ENCODE results near the gene SLX4. TPM values are rescaled to one million over a fixed set of nuclear protein-coding genes. Genes with fewer than 3 reads are reported as not detected.

The SLX4 gene
- total and polyA plus RNA-seq, 9 of the 15 experiments (the other 6 are each of a cell fraction or from before 2014, with no cell fraction given), result 0.29 to 7.9 (median 3.8) TPM

DNA sequence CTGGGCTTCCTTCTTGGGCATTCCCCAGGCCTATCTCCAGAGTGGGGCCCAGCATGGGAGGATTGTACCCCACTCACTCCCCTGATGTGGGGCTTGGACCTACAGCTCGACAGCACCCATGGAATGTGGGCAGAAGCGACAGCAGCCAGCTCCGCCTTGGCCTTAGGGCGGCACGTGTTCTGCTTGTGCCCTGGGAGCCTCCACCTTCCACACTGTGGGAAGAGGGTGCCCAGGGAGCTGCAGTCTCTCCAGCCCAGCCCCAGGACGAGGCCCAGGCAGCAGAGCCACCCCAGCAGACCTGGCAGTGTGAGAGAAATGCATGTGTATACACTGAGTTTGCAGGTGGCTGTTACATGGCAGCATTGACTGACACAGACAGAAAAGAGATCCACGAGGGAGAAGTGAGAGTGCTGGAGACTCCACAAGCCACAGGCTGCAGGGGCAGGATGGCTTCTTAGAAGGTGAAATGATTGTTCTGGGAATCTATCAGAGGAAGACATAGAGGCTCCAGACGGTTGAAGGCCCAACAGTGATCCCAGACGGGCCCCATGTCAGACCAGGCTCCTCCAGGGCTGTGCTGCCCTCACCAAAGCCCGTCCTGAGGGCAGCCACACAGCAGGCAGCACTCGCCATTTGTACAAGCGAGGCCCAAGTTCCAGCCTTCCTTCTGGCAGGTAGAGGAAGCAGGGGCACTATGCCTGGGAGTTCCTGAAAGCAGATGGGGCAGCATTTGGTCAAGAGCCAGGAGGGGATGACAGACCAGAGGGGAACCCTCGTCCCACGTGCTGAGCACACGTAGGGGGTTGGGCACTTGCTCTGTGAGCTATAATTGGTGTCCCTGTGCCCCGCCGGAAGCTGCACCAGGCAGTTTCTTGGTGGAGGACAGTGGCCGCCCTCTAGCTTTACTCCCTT lies 40.3 kb upstream of the SLX4 start:
- DNase-seq (ENCODE audit: extremely low read depth in 1 of 4, low spot score in 3 of 4) (no peak), ATAC-seq (no peak), FAIRE-seq (no peak)
- ChIA-PET POLR2A (no interaction called here), CTCF (ENCODE audit: low intra/inter-chr PET ratio) (interaction anchor here (0.8 kb wide), 1 partner anchor 488 kb away, joined by 3 read pairs; no protein-coding TSS in a partner anchor)
- in situ Hi-C loops (cut with MboI), result no loop called here
- Histone ChIP-seq H4K20me1 (replicated peaks; ENCODE audit: control insufficient read depth, insufficient read depth, low read length) (no peaks in the 10 kb centered on the region), H3K36me3 (ENCODE audit: control insufficient read depth, insufficient read depth, low read length) (peaks cover 44% of the 10 kb centered on the region), H3K27me3 (ENCODE audit: control insufficient read depth in 2 of 2, insufficient read depth in 2 of 2, low read length in 2 of 2) (no peaks in the 10 kb centered on the region), H3K9me1 (ENCODE audit: control insufficient read depth, insufficient read depth, low read length) (no peaks in the 10 kb centered on the region), H3K79me2 (ENCODE audit: control insufficient read depth, insufficient read depth, low read length) (no peaks in the 10 kb centered on the region), H3K9me3 (replicated peaks; ENCODE audit: control insufficient read depth, insufficient read depth, low read depth, low read length) (no peaks in the 10 kb centered on the region), H3K9ac (ENCODE audit: insufficient read depth in 1 of 2, low read depth in 2 of 2, low read length in 2 of 2) (peak overlapping the region in 1 of 2 experiments; percentile 56; a peak in 1 of 4 replicates), H2AFZ (ENCODE audit: low read depth, low read length) (no peak overlapping the region), H3K4me3 (no peak overlapping the region), H3K4me2 (ENCODE audit: insufficient read depth, low read length) (no peak overlapping the region), H3K4me1 (replicated peaks in 1 of 2; ENCODE audit: control insufficient read depth in 2 of 2, insufficient read depth in 2 of 2, low read length in 2 of 2) (peaks cover 9 to 26% of the 10 kb centered on the region in 2 experiments), H3K27ac (ENCODE audit: extremely low read depth, low read depth, low read length) (no peak overlapping the region)
- BruUV-seq (replicated peaks), result no TSS peak
- peak; percentile 27; the same call in 1 of the 2 replicates for TF ChIP-seq POLR2G (IDR thresholded peaks at IDR 0.05; ENCODE audit: low read depth, low read length)
- TF ChIP-seq PML (IDR thresholded peaks at IDR 0.05; ENCODE audit: low read length), result no peak
- intact Hi-C loops (cut with micrococcal nuclease), result no loop called here
- 69% methylated on average over 12 of the region's 18 CpGs for WGBS (ENCODE audit: insufficient coverage, low coverage, missing lambda C conversion rate)

DNA sequence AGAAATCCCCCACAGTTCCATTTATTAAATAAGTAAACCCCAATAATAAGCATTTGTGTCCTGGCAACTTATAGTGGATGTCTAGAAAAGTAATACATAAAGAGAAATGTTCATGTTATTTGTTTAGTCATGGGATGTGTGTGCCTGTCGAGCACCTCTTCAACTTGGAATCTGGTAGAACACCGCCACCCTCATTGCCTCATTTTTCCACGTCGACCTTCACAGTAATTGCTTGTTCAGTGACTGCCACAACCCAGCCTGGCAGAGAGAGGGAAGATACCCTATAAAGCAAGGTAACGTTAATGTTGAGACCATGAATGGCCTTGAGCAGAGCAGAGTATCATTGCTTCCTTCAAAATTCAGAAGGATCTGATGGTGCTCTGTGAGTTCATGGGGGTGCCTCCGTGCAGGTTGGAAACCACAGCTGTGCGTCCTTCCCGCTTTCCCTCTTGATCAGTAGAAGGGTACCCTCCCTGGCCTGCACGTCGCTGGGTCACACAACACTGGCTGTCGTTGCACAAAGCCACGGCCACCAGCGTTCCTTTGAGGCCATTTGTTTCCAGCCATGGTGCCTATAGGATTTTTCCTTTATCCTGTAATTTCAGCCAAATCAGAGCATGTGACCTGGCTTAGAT lies 39.3 kb upstream of the SLX4 start:
- H3K27ac ChIP-seq (ENCODE audit: extremely low read depth, low read depth, low read length), result no peak overlapping the region
- H3K36me3 ChIP-seq (ENCODE audit: control insufficient read depth, insufficient read depth, low read length), result peaks cover 36% of the 10 kb centered on the region
- peaks cover 18 to 34% of the 10 kb centered on the region in 2 experiments for H3K4me1 ChIP-seq (replicated peaks in 1 of 2; ENCODE audit: control insufficient read depth in 2 of 2, insufficient read depth in 2 of 2, low read length in 2 of 2)
- DNase-seq (ENCODE audit: extremely low read depth in 1 of 4, low spot score in 3 of 4) (no peak), FAIRE-seq (no peak), ATAC-seq (no peak)
- H4K20me1 ChIP-seq (replicated peaks; ENCODE audit: control insufficient read depth, insufficient read depth, low read length), result no peaks in the 10 kb centered on the region
- ChIA-PET POLR2A (interaction anchor here (1.6 kb wide), 1 partner anchor 11 kb away, joined by 8 read pairs; no protein-coding TSS in a partner anchor), CTCF (ENCODE audit: low intra/inter-chr PET ratio) (no interaction called here)
- no peaks in the 10 kb centered on the region for H3K9me1 ChIP-seq (ENCODE audit: control insufficient read depth, insufficient read depth, low read length)
- H3K9ac ChIP-seq (ENCODE audit: insufficient read depth in 1 of 2, low read depth in 2 of 2, low read length in 2 of 2), result no peak overlapping the region; a peak in 1 of 4 replicates
- H3K9me3 ChIP-seq (replicated peaks; ENCODE audit: control insufficient read depth, insufficient read depth, low read depth, low read length), result no peaks in the 10 kb centered on the region
- in situ Hi-C loops (cut with MboI) (no loop called here), intact Hi-C loops (cut with micrococcal nuclease) (no loop called here)
- 76% methylated on average over 13 of the region's 13 CpGs for WGBS (ENCODE audit: insufficient coverage, low coverage, missing lambda C conversion rate)
- TF ChIP-seq HSF4 (CRISPR knock-in tag; IDR thresholded peaks at IDR 0.05; ENCODE audit: borderline replicate concordance), result no peak
- TF ChIP-seq MTA1 (IDR thresholded peaks at IDR 0.05; ENCODE audit: borderline replicate concordance), result no peak
- TF ChIP-seq, protein P1, sequence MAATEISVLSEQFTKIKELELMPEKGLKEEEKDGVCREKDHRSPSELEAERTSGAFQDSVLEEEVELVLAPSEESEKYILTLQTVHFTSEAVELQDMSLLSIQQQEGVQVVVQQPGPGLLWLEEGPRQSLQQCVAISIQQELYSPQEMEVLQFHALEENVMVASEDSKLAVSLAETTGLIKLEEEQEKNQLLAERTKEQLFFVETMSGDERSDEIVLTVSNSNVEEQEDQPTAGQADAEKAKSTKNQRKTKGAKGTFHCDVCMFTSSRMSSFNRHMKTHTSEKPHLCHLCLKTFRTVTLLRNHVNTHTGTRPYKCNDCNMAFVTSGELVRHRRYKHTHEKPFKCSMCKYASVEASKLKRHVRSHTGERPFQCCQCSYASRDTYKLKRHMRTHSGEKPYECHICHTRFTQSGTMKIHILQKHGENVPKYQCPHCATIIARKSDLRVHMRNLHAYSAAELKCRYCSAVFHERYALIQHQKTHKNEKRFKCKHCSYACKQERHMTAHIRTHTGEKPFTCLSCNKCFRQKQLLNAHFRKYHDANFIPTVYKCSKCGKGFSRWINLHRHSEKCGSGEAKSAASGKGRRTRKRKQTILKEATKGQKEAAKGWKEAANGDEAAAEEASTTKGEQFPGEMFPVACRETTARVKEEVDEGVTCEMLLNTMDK (IDR thresholded peaks at IDR 0.05; ENCODE audit: borderline replicate concordance, insufficient read depth, low read depth, low read length, poor library complexity, severe bottlenecking), result no peak
- TF ChIP-seq, protein P2, sequence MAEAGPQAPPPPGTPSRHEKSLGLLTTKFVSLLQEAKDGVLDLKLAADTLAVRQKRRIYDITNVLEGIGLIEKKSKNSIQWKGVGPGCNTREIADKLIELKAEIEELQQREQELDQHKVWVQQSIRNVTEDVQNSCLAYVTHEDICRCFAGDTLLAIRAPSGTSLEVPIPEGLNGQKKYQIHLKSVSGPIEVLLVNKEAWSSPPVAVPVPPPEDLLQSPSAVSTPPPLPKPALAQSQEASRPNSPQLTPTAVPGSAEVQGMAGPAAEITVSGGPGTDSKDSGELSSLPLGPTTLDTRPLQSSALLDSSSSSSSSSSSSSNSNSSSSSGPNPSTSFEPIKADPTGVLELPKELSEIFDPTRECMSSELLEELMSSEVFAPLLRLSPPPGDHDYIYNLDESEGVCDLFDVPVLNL (CRISPR knock-in tag; IDR thresholded peaks at IDR 0.05; ENCODE audit: low read depth), result no peak
- H3K27me3 ChIP-seq (ENCODE audit: control insufficient read depth in 2 of 2, insufficient read depth in 2 of 2, low read length in 2 of 2), result no peaks in the 10 kb centered on the region
- H2AFZ ChIP-seq (ENCODE audit: low read depth, low read length), result no peak overlapping the region
- H3K79me2 ChIP-seq (ENCODE audit: control insufficient read depth, insufficient read depth, low read length), result no peaks in the 10 kb centered on the region
- no peak overlapping the region for H3K4me2 ChIP-seq (ENCODE audit: insufficient read depth, low read length)
- no peak overlapping the region for H3K4me3 ChIP-seq
- BruUV-seq (replicated peaks), result no TSS peak
